Pancreas (tissue), 10 donors: ENCODE data around the gene SMYD3. TPM values are rescaled to one million over a fixed set of nuclear protein-coding genes. Genes with fewer than 3 reads are reported as not detected.

Experiments
- ATAC-seq, 4 donors: fragments of 200-7000 bp; cut with Tn5 transposase; one replicate each; pipeline versions ENCODE4 v1.8.0 to v1.9.1; 2020; ENCODE audit warnings: mild to moderate bottlenecking in 4 of 4, moderate library complexity in 4 of 4
- DNase-seq, 6 donors: peaks; one replicate each; pipeline ENCODE4 v3.0.0-alpha.2; 2020
- FAIRE-seq: peaks from 2 replicates; lab custom pipeline; 2012; peaks lifted over from hg19 to GRCh38; lab: Jason Lieb, UNC
- H3K27ac ChIP-seq, 4 donors: fragments of 200-600 bp; sonication (generic); 1 replicate in 3 of 4; 2 replicates in 1 of 4; pipeline versions ENCODE4 v1.5.0 to v1.8.0; 2020
- H3K27me3 ChIP-seq, 4 donors: fragments of 200-600 bp; one replicate each; pipeline ENCODE4 v1.8.0; 2021
- H3K36me3 ChIP-seq, 3 donors: fragments of 200-600 bp; sonication (generic) in 1 of 3; one replicate each; pipeline versions ENCODE4 v1.5.0 to v1.8.0; 2020 to 2021
- H3K4me1 ChIP-seq, 3 donors: fragments of 200-600 bp; one replicate each; pipeline ENCODE4 v1.8.0; 2021
- H3K4me3 ChIP-seq, 4 donors: fragments of 200-600 bp; sonication (generic) in 2 of 4; one replicate each; pipeline versions ENCODE4 v1.5.0 to v1.8.0; 2020 to 2021
- H3K9me3 ChIP-seq, 4 donors: fragments of 200-600 bp; one replicate each; pipeline ENCODE4 v1.8.0; 2021
- CTCF ChIP-seq, 4 donors: fragments of 200-600 bp; sonication (generic) in 3 of 4; IDR thresholded peaks; one replicate each; pipeline versions ENCODE4 v1.5.0 to v1.8.0; 2021; ENCODE audit warnings: antibody characterized with exemption in 4 of 4
- WGBS, 2 donors: extraction: QIAGEN DNeasy Blood & Tissue Kit; methylation state at CpG; one replicate each; pipeline ENCODE4 v1.1.7; 2013; 5-methylcytosine and 5-hydroxymethylcytosine counted together
- intact Hi-C, 3 donors: fragments of 100-400 bp; cut with DNase I; formaldehyde crosslinking; loops; one replicate each; pipeline versions ENCODE4 v1.11.1 to v1.14.2; 2022
- polyA plus RNA-seq, 2 donors: library from polyadenylated mRNA; stranded (reverse); fragments of 200-250 nt; gene quantifications; one replicate each; pipeline ENCODE4 v1.2.3, GENCODE V29; 2013
- total RNA-seq, 6 donors: library from RNA; stranded (reverse); fragmentation: NEBNext Ultra II Directional in 4 of 6; extraction: Animal tissue kit (Norgen Biotek cat#: 25700) in 4 of 6; gene quantifications; one replicate each; pipeline versions ENCODE4 v1.2.1 to v1.2.4, GENCODE V29; 2021 to 2023
- donor health status: healthy with polysubstance abuse.
- donor health status: DM: no; HTN: no; CAD: no; lungs with moderate emphysema.
- donor health status: DM: no; HTN: no; CAD: no.
- donor health status: control.
- donor health status: control.
- donor health status: Bipolar disorder and iron deficiency.
- donor health status: DM: yes; HTN: yes; CAD: no.
- donor health status: DM: no; HTN: no; CAD: no.
- donor health status: DM: no; HTN: no; CAD: no.
- donor health status: DM: yes; HTN: yes; CAD: no.

The SMYD3 gene
- total and polyA plus RNA-seq, 8 donors: 4.6 to 10.5 (median 6.7) TPM

- no peak for ATAC-seq
These were observed 704.0 kb downstream of the SMYD3 start for GRCh38 chr1:245802941-245803665.

GRCh38 chr1:245800901-245801605, 706.0 kb downstream of the SMYD3 start:
- H3K36me3 ChIP-seq: no peaks in the 10 kb centered on the region
- no peak overlapping the region for H3K27ac ChIP-seq
- intact Hi-C loops: no loop called here
- 92% methylated on average over 6 of the region's 6 CpGs for WGBS, 2 donors
- no peaks in the 10 kb centered on the region for H3K9me3 ChIP-seq
- FAIRE-seq: no peak
- no peaks in the 10 kb centered on the region for H3K4me1 ChIP-seq
- no peak overlapping the region for H3K4me3 ChIP-seq
- no peak for ATAC-seq
- no peak for TF ChIP-seq CTCF (IDR thresholded peaks at IDR 0.05)
- no peaks in the 10 kb centered on the region for H3K27me3 ChIP-seq
- DNase-seq: no peak

More at GRCh38 chr1:245802941-245803665, 704.0 kb downstream of the SMYD3 start:
- 93 to 94% methylated on average over 9 of the region's 9 CpGs for WGBS, 2 donors
- no peaks in the 10 kb centered on the region for H3K36me3 ChIP-seq
- FAIRE-seq (no peak), DNase-seq (no peak)
- H3K4me1 ChIP-seq: no peaks in the 10 kb centered on the region
- no peak overlapping the region for H3K4me3 ChIP-seq
- H3K27me3 ChIP-seq: no peaks in the 10 kb centered on the region
- H3K9me3 ChIP-seq: no peaks in the 10 kb centered on the region
- TF ChIP-seq CTCF (IDR thresholded peaks at IDR 0.05): no peak
- intact Hi-C loops: no loop called here
- H3K27ac ChIP-seq: no peak overlapping the region

GRCh38 chr1:245798349-245798711, 708.7 kb downstream of the SMYD3 start:
- WGBS, 2 donors: 67 to 72% methylated on average over 5 of the region's 5 CpGs
- intact Hi-C loops: no loop called here
- TF ChIP-seq CTCF (IDR thresholded peaks at IDR 0.05): no peak
- Histone ChIP-seq H3K4me3 (no peak overlapping the region), H3K4me1 (no peaks in the 10 kb centered on the region), H3K9me3 (no peaks in the 10 kb centered on the region), H3K36me3 (no peaks in the 10 kb centered on the region), H3K27me3 (no peaks in the 10 kb centered on the region), H3K27ac (no peak overlapping the region)
- FAIRE-seq (no peak), DNase-seq (no peak), ATAC-seq (no peak)

- H3K4me3 ChIP-seq: no peak overlapping the region
These were observed 709.3 kb downstream of the SMYD3 start for GRCh38 chr1:245797592-245798348.

More at GRCh38 chr1:245797592-245798348, 709.3 kb downstream of the SMYD3 start:
- H3K9me3 ChIP-seq: no peaks in the 10 kb centered on the region
- intact Hi-C loops: no loop called here
- H3K27ac ChIP-seq: no peak overlapping the region
- FAIRE-seq (no peak), ATAC-seq (no peak), DNase-seq (no peak)
- no peak for TF ChIP-seq CTCF (IDR thresholded peaks at IDR 0.05)
- H3K27me3 ChIP-seq: no peaks in the 10 kb centered on the region
- H3K36me3 ChIP-seq: no peaks in the 10 kb centered on the region
- H3K4me1 ChIP-seq: no peaks in the 10 kb centered on the region
- WGBS, 2 donors: 80 to 82% methylated on average over 14 of the region's 14 CpGs
